GM12874 (cell line): ENCODE data around the gene LYZL1.

ENCODE experiments used
- CTCF ChIP-seq: IDR thresholded peaks from 2 replicates; pipeline ENCODE4 v1.5.1; 2011; ENCODE audit warnings: low read depth, mild to moderate bottlenecking, control low read depth, low read length, moderate library complexity; ENCODE audit not compliant: insufficient read depth

LYZL1 gene

GRCh38 chr10:29245476-29245875 is 43.4 kb upstream of the LYZL1 start:
- TF ChIP-seq CTCF: no peak

GRCh38 chr10:29246449-29246848 is 42.4 kb upstream of the LYZL1 start:
- no peak for TF ChIP-seq CTCF

DNA sequence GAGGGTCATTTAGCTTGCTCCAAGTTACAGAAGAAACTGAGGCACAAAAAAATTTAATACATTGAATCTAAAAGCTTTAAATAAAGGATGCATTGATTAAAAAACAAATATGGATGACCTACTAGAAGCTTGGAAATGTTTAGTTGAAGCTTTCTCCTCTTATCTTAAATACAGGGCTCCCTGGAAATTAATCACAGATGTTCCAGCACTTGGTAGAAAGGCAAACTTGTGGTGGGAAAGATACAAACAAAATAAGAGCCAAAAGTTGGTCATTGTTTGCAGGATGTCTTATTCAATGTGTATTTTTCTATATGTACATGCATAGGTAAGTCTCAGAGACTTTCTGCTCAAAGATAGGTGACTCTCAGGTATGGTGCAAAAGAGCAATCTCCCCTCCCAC is 40.7 kb upstream of the LYZL1 start:
- no peak for TF ChIP-seq CTCF

- TF ChIP-seq CTCF: no peak
Measured at GRCh38 chr10:29249018-29249417, 39.9 kb upstream of the LYZL1 start.

DNA sequence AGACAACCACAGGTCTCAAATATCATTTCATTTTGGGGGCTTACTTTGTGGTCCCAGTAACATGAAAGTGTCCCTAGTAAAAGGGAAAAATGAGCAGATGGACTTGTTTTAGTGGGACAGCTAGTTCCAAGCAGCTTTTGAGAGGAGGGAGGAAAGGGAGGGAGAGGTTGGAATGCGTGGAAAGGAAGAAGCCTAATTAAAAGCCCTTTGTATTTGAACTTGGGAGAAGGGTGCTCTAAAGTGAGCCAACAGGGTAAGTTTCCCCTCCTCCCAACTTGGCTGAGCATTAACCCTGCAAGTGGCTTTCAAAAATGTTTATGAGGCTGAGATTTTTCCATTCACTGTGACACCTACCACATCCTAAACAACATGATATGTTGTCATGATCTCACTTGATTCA is 38.8 kb upstream of the LYZL1 start:
- no peak for TF ChIP-seq CTCF

- no peak for TF ChIP-seq CTCF
Measured at GRCh38 chr10:29252811-29253689, 35.8 kb upstream of the LYZL1 start.

DNA sequence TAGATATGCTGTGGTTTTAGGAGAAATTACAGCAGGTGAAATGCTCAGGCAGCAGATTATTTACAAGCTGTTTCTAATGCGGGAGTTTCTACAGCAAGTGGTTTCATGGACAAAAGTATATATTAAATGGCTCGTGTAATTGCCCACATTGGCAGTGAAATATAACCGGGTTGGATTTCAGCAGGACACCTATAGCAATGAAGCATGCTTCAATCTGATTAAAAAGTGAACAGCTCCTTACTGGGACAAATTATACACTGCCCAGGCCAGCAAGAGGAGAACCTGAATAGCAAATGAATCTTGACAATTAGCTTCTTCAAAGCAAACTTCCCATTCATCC is 35.2 kb upstream of the LYZL1 start:
- TF ChIP-seq CTCF: no peak
